B cell (primary cell): ENCODE data around the gene TOB2. TPM values are rescaled to one million over a fixed set of nuclear protein-coding genes. Genes with fewer than 3 reads are reported as not detected.
A peak's percentile ranks its signal among the peaks of the same experiment; 100 is the strongest.

Experiments
- ATAC-seq: fragments of 200-7000 bp; cut with Tn5 transposase; one replicate; pipeline ENCODE4 v1.10.0; 2021; ENCODE audit warnings: low read depth, mild to moderate bottlenecking, moderate number of reproducible peaks, moderate library complexity
- CTCF ChIA-PET: fragments of 350-600 bp; sonication (Branson Sonifier 250); formaldehyde crosslinking; loops from one replicate; lab custom pipeline; 2021; ENCODE audit warnings: antibody characterized with exemption, inconsistent platforms; lab: Charles Lee
- POLR2A ChIA-PET: fragments of 350-600 bp; sonication (Branson Sonifier 250); formaldehyde crosslinking; loops from one replicate; lab custom pipeline; 2021; ENCODE audit warnings: antibody characterized with exemption; lab: Charles Lee
- DNase-seq: peaks from one replicate; pipeline ENCODE4 v3.0.0; 2013
- H2AFZ ChIP-seq: 2 replicates; pipeline ENCODE4 v1.6.1; 2012; ENCODE audit warnings: mild to moderate bottlenecking, low read depth, low read length; ENCODE audit not compliant: insufficient read depth, poor library complexity, severe bottlenecking
- H3K27ac ChIP-seq, 2 donors: 1 replicate in 1 of 2; 2 replicates in 1 of 2; pipeline ENCODE4 v1.5.1; 2012 to 2013; ENCODE audit warnings: low read length in 2 of 2, mild to moderate bottlenecking in 2 of 2, moderate library complexity in 1 of 2
- H3K27me3 ChIP-seq, 4 experiments: fragments of 200-600 bp in 1 of 4; sonication (generic) in 1 of 4; replicated peaks in 1 of 4; 1 replicate in 2 of 4; 2 replicates in 2 of 4; pipeline versions ENCODE4 v1.6.1 to v1.7.0; 2013 to 2016; ENCODE audit warnings: low read length in 3 of 4, mild to moderate bottlenecking in 2 of 4, mixed read lengths in 1 of 4, moderate library complexity in 1 of 4; ENCODE audit not compliant: insufficient read depth in 4 of 4, control insufficient read depth in 3 of 4; ENCODE audit errors: control extremely low read depth in 1 of 4
- H3K36me3 ChIP-seq, 2 experiments: replicated peaks in 1 of 2; 1 replicate in 1 of 2; 2 replicates in 1 of 2; pipeline versions ENCODE4 v1.6.1 to v1.7.1; 2013; ENCODE audit warnings: low read length in 1 of 2; ENCODE audit not compliant: insufficient read depth in 2 of 2, control insufficient read depth in 1 of 2; ENCODE audit errors: control extremely low read depth in 1 of 2, extremely low read depth in 1 of 2
- H3K4me1 ChIP-seq, 2 donors: fragments of 200-600 bp in 1 of 2; sonication (generic) in 1 of 2; 1 replicate in 1 of 2; 2 replicates in 1 of 2; pipeline versions ENCODE4 v1.5.1 to v1.6.1; 2013 to 2017; ENCODE audit warnings: low read length in 2 of 2; ENCODE audit not compliant: control insufficient read depth in 2 of 2, insufficient read depth in 2 of 2
- H3K4me2 ChIP-seq: replicated peaks from 2 replicates; pipeline ENCODE3; 2012; ENCODE audit warnings: mild to moderate bottlenecking, low read depth, low read length; ENCODE audit not compliant: poor library complexity, severe bottlenecking
- H3K4me3 ChIP-seq, 5 experiments: fragments of 200-600 bp in 1 of 5; sonication (generic) in 1 of 5; 1 replicate in 3 of 5; 2 replicates in 2 of 5; pipeline versions ENCODE4 v1.5.1 to v1.7.0; 2011 to 2016; ENCODE audit warnings: low read length in 4 of 5, mild to moderate bottlenecking in 4 of 5, low read depth in 2 of 5, control low read depth in 1 of 5, moderate library complexity in 1 of 5; ENCODE audit not compliant: insufficient read depth in 1 of 5; ENCODE audit errors: control extremely low read depth in 1 of 5, extremely low read depth in 1 of 5
- H3K79me2 ChIP-seq: fragments of 200-600 bp; sonication (generic); one replicate; pipeline ENCODE4 v1.6.0; 2016; ENCODE audit warnings: low read length; ENCODE audit not compliant: control insufficient read depth, insufficient read depth
- H3K9ac ChIP-seq: fragments of 200-600 bp; sonication (generic); 2 replicates; pipeline ENCODE4 v1.6.1; 2017; ENCODE audit warnings: mild to moderate bottlenecking, low read length, moderate library complexity
- H3K9me3 ChIP-seq, 3 donors: one replicate each; pipeline versions ENCODE4 v1.6.1 to v1.7.1; 2013; ENCODE audit warnings: low read length in 2 of 3; ENCODE audit not compliant: control insufficient read depth in 2 of 3, insufficient read depth in 1 of 3; ENCODE audit errors: control extremely low read depth in 1 of 3
- H4K20me1 ChIP-seq: 2 replicates; pipeline ENCODE4 v1.6.0; 2012; ENCODE audit warnings: mild to moderate bottlenecking, low read length; ENCODE audit not compliant: insufficient read depth, control insufficient read depth, poor library complexity, severe bottlenecking
- H3K27ac Mint-ChIP-seq: one replicate; pipeline ENCODE4 v1.8.0; 2021; ENCODE audit warnings: mixed read lengths
- H3K27me3 Mint-ChIP-seq: one replicate; pipeline ENCODE4 v1.8.0; 2021; ENCODE audit warnings: mixed read lengths
- H3K4me1 Mint-ChIP-seq: one replicate; pipeline ENCODE4 v1.8.0; 2021; ENCODE audit warnings: mixed read lengths
- H3K4me3 Mint-ChIP-seq: one replicate; pipeline ENCODE4 v1.8.0; 2021; ENCODE audit warnings: mixed read lengths
- H3K9me3 Mint-ChIP-seq: one replicate; pipeline ENCODE4 v1.8.0; 2022; ENCODE audit warnings: mixed read lengths; ENCODE audit not compliant: insufficient read depth
- EZH2 ChIP-seq: IDR thresholded peaks from 2 replicates; pipeline ENCODE4 v1.6.1; 2012; ENCODE audit warnings: borderline replicate concordance, low read depth, mild to moderate bottlenecking, moderate library complexity, low read length; ENCODE audit not compliant: insufficient read depth, poor library complexity, severe bottlenecking
- WGBS: methylation state at CpG from one replicate; pipeline ENCODE4 v1.1.5; 2013; ENCODE audit warnings: missing lambda C conversion rate; ENCODE audit not compliant: insufficient coverage; 5-methylcytosine and 5-hydroxymethylcytosine counted together
- intact Hi-C: fragments of 100-400 bp; cut with micrococcal nuclease; formaldehyde crosslinking; loops from one replicate; pipeline ENCODE4 v1.10.0; 2022
- polyA plus RNA-seq: library from polyadenylated mRNA; depleted of rRNA; stranded (reverse); fragments of >200 nt; gene quantifications from 2 replicates; pipeline ENCODE4 v1.2.3, GENCODE V29; 2012
- total RNA-seq, 2 donors: library from RNA; stranded (reverse); fragments of 120-200 nt in 1 of 2; gene quantifications; 1 replicate in 1 of 2; 2 replicates in 1 of 2; pipeline versions ENCODE4 v1.2.3 to v1.2.4, GENCODE V29; 2013 to 2022
- TF ChIP-seq, protein P1 (sequence below): fragments of 200-600 bp; IDR thresholded peaks from one replicate; pipeline ENCODE4 v1.8.0; 2022; ENCODE audit warnings: antibody characterized with exemption, mild to moderate bottlenecking

The TOB2 gene
- total and polyA plus RNA-seq, 2 donors (not counting 1 experiment from before 2014, with no cell fraction given): 40.4 to 56.0 TPM

DNA sequence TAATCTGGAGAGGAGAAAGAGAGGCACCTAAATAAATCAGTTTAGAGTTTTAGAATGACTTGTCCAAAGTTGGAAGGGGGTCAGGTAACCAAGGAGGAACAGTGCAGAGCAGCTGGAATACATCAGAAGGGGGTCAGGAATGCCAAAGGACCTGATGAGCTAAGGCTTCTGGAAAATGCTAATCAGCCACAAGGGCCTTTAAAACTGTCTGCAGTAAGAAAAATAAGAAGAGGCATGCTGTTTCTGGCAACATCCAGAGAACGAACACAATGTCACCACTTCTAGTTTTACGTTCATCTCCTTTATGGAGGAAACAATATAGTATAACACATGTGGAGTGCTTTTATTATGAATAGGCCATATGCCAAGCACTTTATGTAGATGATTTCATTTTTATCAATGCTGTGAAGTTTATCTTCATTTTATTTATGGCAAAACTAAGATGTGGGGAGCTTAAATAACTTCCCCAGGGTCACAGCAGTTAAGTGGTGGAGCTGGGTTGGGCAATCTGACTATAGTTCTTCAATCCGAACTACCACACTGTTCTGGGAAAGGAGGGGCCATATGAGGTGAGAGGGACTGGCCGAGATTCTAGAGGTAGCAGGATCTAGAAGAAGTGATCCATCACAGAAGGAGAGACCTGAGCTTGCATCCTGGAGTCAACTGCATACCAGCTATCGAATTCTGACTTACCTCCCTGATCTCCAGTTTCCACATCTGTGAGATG, 44.9 kb upstream of the TOB2 start:
- no peak for ATAC-seq
- CTCF ChIA-PET: interaction anchor here (0.9 to 4.3 kb wide), 4 partner anchors 10 to 35 kb away, joined by 3 to 18 read pairs (median 4); no protein-coding TSS in a partner anchor
- no peak for TF ChIP-seq EZH2
- TF ChIP-seq, protein P1, sequence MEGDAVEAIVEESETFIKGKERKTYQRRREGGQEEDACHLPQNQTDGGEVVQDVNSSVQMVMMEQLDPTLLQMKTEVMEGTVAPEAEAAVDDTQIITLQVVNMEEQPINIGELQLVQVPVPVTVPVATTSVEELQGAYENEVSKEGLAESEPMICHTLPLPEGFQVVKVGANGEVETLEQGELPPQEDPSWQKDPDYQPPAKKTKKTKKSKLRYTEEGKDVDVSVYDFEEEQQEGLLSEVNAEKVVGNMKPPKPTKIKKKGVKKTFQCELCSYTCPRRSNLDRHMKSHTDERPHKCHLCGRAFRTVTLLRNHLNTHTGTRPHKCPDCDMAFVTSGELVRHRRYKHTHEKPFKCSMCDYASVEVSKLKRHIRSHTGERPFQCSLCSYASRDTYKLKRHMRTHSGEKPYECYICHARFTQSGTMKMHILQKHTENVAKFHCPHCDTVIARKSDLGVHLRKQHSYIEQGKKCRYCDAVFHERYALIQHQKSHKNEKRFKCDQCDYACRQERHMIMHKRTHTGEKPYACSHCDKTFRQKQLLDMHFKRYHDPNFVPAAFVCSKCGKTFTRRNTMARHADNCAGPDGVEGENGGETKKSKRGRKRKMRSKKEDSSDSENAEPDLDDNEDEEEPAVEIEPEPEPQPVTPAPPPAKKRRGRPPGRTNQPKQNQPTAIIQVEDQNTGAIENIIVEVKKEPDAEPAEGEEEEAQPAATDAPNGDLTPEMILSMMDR: no peak
- H3K4me3 ChIP-seq: no peak overlapping the region
- peaks cover 0 to 22% of the 10 kb centered on the region in 2 experiments for H3K36me3 ChIP-seq
- WGBS: no CpG with 5 or more reads among the region's 5 CpGs
- no peak for DNase-seq
- peaks cover 100% of the 10 kb centered on the region for H3K79me2 ChIP-seq
- Mint-ChIP-seq H3K4me3 (no peak overlapping the region), H3K27me3 (no peaks in the 10 kb centered on the region), H3K27ac (peak overlapping the region; percentile 48), H3K4me1 (peaks cover 44% of the 10 kb centered on the region), H3K9me3 (no peaks in the 10 kb centered on the region)
- intact Hi-C loops: no loop called here
- H2AFZ ChIP-seq: no peak overlapping the region
- no peaks in the 10 kb centered on the region for H3K9me3 ChIP-seq
- H3K27me3 ChIP-seq: no peaks in the 10 kb centered on the region
- H3K27ac ChIP-seq: no peak overlapping the region
- H3K4me2 ChIP-seq: no peak overlapping the region
- POLR2A ChIA-PET: no interaction called here
- H3K9ac ChIP-seq: no peak overlapping the region
- H4K20me1 ChIP-seq: peaks cover 76% of the 10 kb centered on the region
- H3K4me1 ChIP-seq: peaks cover 7 to 18% of the 10 kb centered on the region in 2 donors
